Activated CD8-positive, alpha-beta memory T cell treated with anti-CD3 and anti-CD28 coated beads, Interleukin-2, amount 50 U/mL, for 48 hours (primary cell): ENCODE data around the gene MGST3.
"Not testable (repeated sequence)": the region's sequence is repeated elsewhere in the genome, so short reads cannot be mapped to it uniquely, and the experiment has no call there.

ENCODE experiments used
- DNase-seq: peaks from one replicate; pipeline ENCODE4 v3.0.0-alpha.2; 2020

The MGST3 gene

GRCh38 chr1:165701922-165702321 is 70.9 kb downstream of the MGST3 start:
- not testable (repeated sequence) for DNase-seq

GRCh38 chr1:165703648-165704047 is 72.6 kb downstream of the MGST3 start:
- no peak for DNase-seq
